DOHH2 (cell line): ENCODE measurements around the gene RAI1.

ENCODE experiments used
- H3F3A ChIP-seq: fragments of 200-600 bp; sonication (generic), shearing (Covaris generic); 2 replicates; pipeline ENCODE4 v1.6.0; 2016; ENCODE audit warnings: antibody characterized with exemption, mild to moderate bottlenecking; ENCODE audit not compliant: control insufficient read depth, insufficient read depth
- H3K27ac ChIP-seq: fragments of 200-600 bp; sonication (generic); 2 replicates; pipeline ENCODE4 v1.5.1; 2014; ENCODE audit warnings: low read depth, mild to moderate bottlenecking, low read length, moderate library complexity
- H3K27me3 ChIP-seq: fragments of 200-600 bp; sonication (generic); 2 replicates; pipeline ENCODE4 v1.6.1; 2014; ENCODE audit warnings: mild to moderate bottlenecking, low read length, mixed read lengths; ENCODE audit not compliant: control insufficient read depth
- H3K36me3 ChIP-seq: fragments of 200-600 bp; sonication (generic); 2 replicates; pipeline ENCODE4 v1.6.1; 2014; ENCODE audit warnings: mild to moderate bottlenecking, low read length, moderate library complexity, mixed read lengths; ENCODE audit not compliant: control insufficient read depth
- H3K4me1 ChIP-seq: fragments of 200-600 bp; sonication (generic); 2 replicates; pipeline ENCODE4 v1.6.1; 2014; ENCODE audit warnings: mild to moderate bottlenecking, low read length, mixed read lengths; ENCODE audit not compliant: control insufficient read depth
- H3K4me2 ChIP-seq: fragments of 200-600 bp; sonication (generic); 2 replicates; pipeline ENCODE4 v1.6.0; 2014; ENCODE audit warnings: mild to moderate bottlenecking, low read length, moderate library complexity
- H3K4me3 ChIP-seq: fragments of 200-600 bp; sonication (generic); 2 replicates; pipeline ENCODE4 v1.5.1; 2014; ENCODE audit warnings: mild to moderate bottlenecking, low read length, mixed read lengths
- H3K79me2 ChIP-seq: fragments of 200-600 bp; sonication (generic); 2 replicates; pipeline ENCODE4 v1.6.1; 2014; ENCODE audit warnings: mild to moderate bottlenecking, low read length, mixed read lengths; ENCODE audit not compliant: control insufficient read depth
- H3K9me2 ChIP-seq: fragments of 200-600 bp; sonication (generic); replicated peaks from 2 replicates; pipeline ENCODE4 v1.6.1; 2014; ENCODE audit warnings: mild to moderate bottlenecking, low read length, mixed read lengths; ENCODE audit not compliant: control insufficient read depth
- H3K9me3 ChIP-seq: fragments of 200-600 bp; sonication (generic); 2 replicates; pipeline ENCODE4 v1.6.1; 2014; ENCODE audit warnings: antibody characterized with exemption, low read length, mixed read lengths; ENCODE audit not compliant: control insufficient read depth, insufficient read depth
- H4K20me1 ChIP-seq: fragments of 200-600 bp; sonication (generic); 2 replicates; pipeline ENCODE4 v1.6.0; 2014; ENCODE audit warnings: low read depth, mild to moderate bottlenecking, antibody characterized with exemption, low read length, moderate library complexity; ENCODE audit not compliant: control insufficient read depth, insufficient read depth
- CTCF ChIP-seq: fragments of 200-600 bp; sonication (generic); IDR thresholded peaks from one replicate; pipeline ENCODE4 v1.5.1; 2014; ENCODE audit warnings: antibody characterized with exemption, mild to moderate bottlenecking, low read depth, low read length; ENCODE audit not compliant: poor library complexity, severe bottlenecking
- EZH2phosphoT487 ChIP-seq: fragments of 200-600 bp; sonication (generic); IDR thresholded peaks from 2 replicates; pipeline ENCODE4 v1.6.1; 2017; ENCODE audit warnings: borderline replicate concordance, mild to moderate bottlenecking, antibody characterized with exemption, low read length, moderate library complexity, mixed read lengths

The RAI1 gene

DNA sequence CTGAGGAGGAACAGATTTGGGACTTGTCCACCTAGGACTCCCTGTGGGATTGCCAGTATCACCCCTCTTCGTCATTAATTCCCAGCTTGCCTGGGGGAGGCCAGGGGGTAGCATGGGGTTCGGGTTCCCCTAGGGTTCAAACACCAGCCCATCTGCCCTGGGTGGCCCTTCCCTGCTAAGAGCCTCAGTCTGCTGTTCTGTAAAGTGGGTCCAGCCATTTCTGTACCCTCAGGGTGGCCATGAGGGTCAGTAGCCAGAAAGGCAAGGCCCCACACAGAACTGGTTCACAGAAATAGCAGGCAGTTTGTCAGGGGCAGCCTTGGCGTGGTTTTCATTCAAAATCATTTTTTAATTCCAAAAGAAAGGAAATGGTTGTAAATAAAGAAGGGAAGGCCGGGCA, 62.9 kb downstream of the RAI1 start:
- no peak overlapping the region for H3K4me3 ChIP-seq
- H3K4me2 ChIP-seq = no peak overlapping the region
- H3K9me2 ChIP-seq = no peaks in the 10 kb centered on the region
- H3K27ac ChIP-seq = no peak overlapping the region
- peaks cover 24% of the 10 kb centered on the region for H3K4me1 ChIP-seq
- peaks cover 9% of the 10 kb centered on the region; the same call in 1 of the 2 replicates for H3K9me3 ChIP-seq
- H3K79me2 ChIP-seq = peaks cover 75% of the 10 kb centered on the region
- H3F3A ChIP-seq = 0 out of 2 replicates have a peak, but pooled peaks cover under 1% of the 10 kb centered on the region
- no peaks in the 10 kb centered on the region for H3K27me3 ChIP-seq
- TF ChIP-seq CTCF (no peak), EZH2phosphoT487 (no peak)
- H3K36me3 ChIP-seq = no peaks in the 10 kb centered on the region; the same call in 1 of the 2 replicates
- H4K20me1 ChIP-seq = peaks cover 10% of the 10 kb centered on the region; the same call in 1 of the 2 replicates

DNA sequence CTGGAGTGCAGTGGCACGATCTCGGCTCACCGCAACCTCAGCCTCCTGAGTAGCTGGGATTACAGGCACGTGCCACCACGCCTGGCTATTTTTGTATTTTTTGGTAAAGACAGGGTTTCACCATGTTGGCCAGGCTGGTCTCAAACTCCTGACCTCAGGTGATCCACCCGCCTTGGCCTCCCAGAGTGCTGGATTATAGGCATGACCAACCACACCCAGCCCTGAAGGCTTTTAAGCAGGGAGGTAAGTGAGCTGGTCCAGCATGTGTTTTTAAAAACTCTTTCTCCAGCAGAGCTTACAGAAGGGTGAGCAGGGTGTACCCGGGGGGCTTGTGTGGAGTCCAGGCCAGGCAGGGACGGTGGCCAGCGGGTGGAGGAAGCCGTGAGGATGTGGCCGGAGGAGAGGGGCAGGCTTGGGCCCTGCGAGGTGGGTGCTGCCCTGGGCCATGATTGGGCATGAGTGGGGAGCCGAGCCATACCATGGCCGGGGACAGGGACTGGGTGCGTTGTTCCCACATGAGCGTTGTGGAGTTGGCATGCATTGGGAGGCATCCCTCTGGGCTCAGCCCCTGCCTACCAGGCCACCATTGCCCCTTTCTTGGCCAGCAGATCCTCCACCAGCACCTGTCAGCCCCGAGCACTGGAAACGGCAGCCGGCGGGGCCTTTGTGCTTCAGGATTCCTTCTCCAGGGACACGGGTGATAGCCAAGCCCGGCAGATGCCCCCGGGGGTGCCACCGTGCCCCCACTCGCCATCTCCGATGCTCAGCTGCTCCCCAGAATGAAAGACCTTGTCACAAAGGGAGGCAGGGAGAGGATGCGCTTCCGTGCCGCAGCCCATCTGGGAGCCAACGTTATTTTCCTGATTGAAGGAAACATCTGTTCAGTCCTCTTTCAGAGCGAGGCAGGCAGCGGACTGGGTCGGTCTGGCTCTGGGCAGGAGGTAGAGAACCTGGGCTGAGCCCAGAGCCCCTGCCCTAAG, 64.5 kb downstream of the RAI1 start:
- Histone ChIP-seq H3K79me2 (peaks cover 73% of the 10 kb centered on the region), H3K9me2 (no peaks in the 10 kb centered on the region), H3K4me2 (no peak overlapping the region), H3K4me3 (no peak overlapping the region), H3K27me3 (no peaks in the 10 kb centered on the region), H3K36me3 (no peaks in the 10 kb centered on the region; the same call in 1 of the 2 replicates), H4K20me1 (peaks cover 7% of the 10 kb centered on the region; the same call in 1 of the 2 replicates), H3F3A (peaks cover 7% of the 10 kb centered on the region), H3K27ac (no peak overlapping the region), H3K4me1 (peaks cover 34% of the 10 kb centered on the region), H3K9me3 (peaks cover 9% of the 10 kb centered on the region; the same call in 1 of the 2 replicates)
- TF ChIP-seq EZH2phosphoT487 = no peak
- no peak for TF ChIP-seq CTCF

DNA sequence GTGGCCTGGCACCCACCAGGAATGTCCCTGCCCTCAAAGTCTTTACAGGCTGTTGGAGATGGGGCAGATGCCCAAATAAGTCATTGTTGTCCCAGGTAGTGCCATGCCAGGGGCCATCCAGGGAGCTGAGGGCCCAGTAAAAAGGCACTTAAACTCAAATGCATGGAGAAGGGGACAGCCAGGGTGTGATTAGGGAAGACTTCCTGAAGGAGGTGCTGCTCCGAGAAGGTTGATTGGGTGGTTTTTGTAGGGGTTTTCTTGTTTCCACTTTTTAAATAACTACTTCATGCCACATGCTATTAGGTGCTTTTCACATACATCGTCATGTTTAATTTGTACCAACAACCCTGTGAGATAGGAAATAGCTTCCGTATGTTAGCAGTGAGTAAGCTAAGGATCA, 66.9 kb downstream of the RAI1 start:
- H3K9me3 ChIP-seq = peaks cover 9% of the 10 kb centered on the region; the same call in 1 of the 2 replicates
- no peak for TF ChIP-seq EZH2phosphoT487
- TF ChIP-seq CTCF = peak; percentile 52
- H3K4me2 ChIP-seq = peak overlapping the region; percentile 90
- no peaks in the 10 kb centered on the region for H3K9me2 ChIP-seq
- no peaks in the 10 kb centered on the region for H3K27me3 ChIP-seq
- H3F3A ChIP-seq = peaks cover 17% of the 10 kb centered on the region
- H3K79me2 ChIP-seq = peaks cover 70% of the 10 kb centered on the region
- H3K27ac ChIP-seq = peak overlapping the region; percentile 91
- H3K36me3 ChIP-seq = no peaks in the 10 kb centered on the region; the same call in 1 of the 2 replicates
- H3K4me1 ChIP-seq = peaks cover 55% of the 10 kb centered on the region
- peak overlapping the region; percentile 66 for H3K4me3 ChIP-seq
- H4K20me1 ChIP-seq = no peaks in the 10 kb centered on the region
